Right lobe of liver (tissue), 6 donors: ENCODE results near the gene GSKIP. TPM values are rescaled to one million over a fixed set of nuclear protein-coding genes. Genes with fewer than 3 reads are reported as not detected.

Source experiments
- ATAC-seq, 4 donors: fragments of 200-7000 bp; cut with Tn5 transposase; one replicate each; pipeline ENCODE4 v1.9.1; 2020; ENCODE audit warnings: mild to moderate bottlenecking in 4 of 4, moderate library complexity in 4 of 4
- DNase-seq, 3 donors: peaks; one replicate each; pipeline ENCODE4 v3.0.0-alpha.2; 2020
- H3K27ac ChIP-seq, 3 donors: fragments of 200-600 bp; one replicate each; pipeline ENCODE4 v1.8.0; 2022
- H3K27me3 ChIP-seq, 2 donors: fragments of 200-600 bp; one replicate each; pipeline ENCODE4 v1.8.0; 2022
- H3K36me3 ChIP-seq, 4 donors: fragments of 200-600 bp; sonication (generic) in 1 of 4; one replicate each; pipeline versions ENCODE4 v1.5.1 to v1.8.0; 2017 to 2022; ENCODE audit warnings: control low read depth in 1 of 4
- H3K4me1 ChIP-seq, 4 donors: fragments of 200-600 bp; sonication (generic) in 1 of 4; one replicate each; pipeline versions ENCODE4 v1.5.1 to v1.8.0; 2017 to 2022; ENCODE audit warnings: control low read depth in 1 of 4
- H3K4me3 ChIP-seq, 3 donors: fragments of 200-600 bp; one replicate each; pipeline ENCODE4 v1.8.0; 2022
- H3K9me3 ChIP-seq, 4 donors: fragments of 200-600 bp; sonication (generic) in 1 of 4; one replicate each; pipeline versions ENCODE4 v1.5.1 to v1.8.0; 2017 to 2022; ENCODE audit warnings: control low read depth in 1 of 4
- POLR2A ChIP-seq: fragments of 450-650 bp; IDR thresholded peaks from one replicate; pipeline ENCODE4 v1.6.1; 2017; ENCODE audit warnings: antibody characterized with exemption, mild to moderate bottlenecking
- WGBS: methylation state at CpG from one replicate; pipeline ENCODE4 v1.1.6; 2018; ENCODE audit warnings: low coverage, low lambda C conversion rate; ENCODE audit not compliant: insufficient coverage; ENCODE audit errors: missing lambda C conversion rate; 5-methylcytosine and 5-hydroxymethylcytosine counted together
- intact Hi-C, 2 donors: fragments of 100-400 bp; cut with DNase I; formaldehyde crosslinking; loops; one replicate each; pipeline versions ENCODE4 v1.11.2 to v1.14.1; 2022
- total RNA-seq, 6 experiments: library from RNA; depleted of rRNA in 2 of 6; stranded (reverse); fragments of >200 nt in 2 of 6; fragmentation: NEBNext Ultra II Directional in 3 of 6; extraction: Animal tissue kit (Norgen Biotek cat#: 25700) in 3 of 6; gene quantifications; one replicate each; pipeline versions ENCODE4 v1.1.0 to v1.2.4, GENCODE V29; 2016 to 2023
- TF ChIP-seq, protein P1 (sequence below), 4 donors: fragments of 200-600 bp in 3 of 4; fragments of 450-650 bp in 1 of 4; IDR thresholded peaks; one replicate each; pipeline versions ENCODE4 v1.5.1 to v1.8.0; 2016 to 2022; ENCODE audit warnings: antibody characterized with exemption in 4 of 4, mild to moderate bottlenecking in 2 of 4
- donor health status: DM: no; HTN: yes; CAD: no.
- donor health status: DM: no; HTN: no; CAD: no.
- donor health status: DM: no; HTN: no; CAD: no.
- donor health status: DM: no; HTN: yes; CAD: no.
- donor health status: DM: no; HTN: yes; CAD: no.

Gene GSKIP
- total RNA-seq, 6 experiments from 2014 or later: 7.4 to 25.2 (median 15.5) TPM

DNA sequence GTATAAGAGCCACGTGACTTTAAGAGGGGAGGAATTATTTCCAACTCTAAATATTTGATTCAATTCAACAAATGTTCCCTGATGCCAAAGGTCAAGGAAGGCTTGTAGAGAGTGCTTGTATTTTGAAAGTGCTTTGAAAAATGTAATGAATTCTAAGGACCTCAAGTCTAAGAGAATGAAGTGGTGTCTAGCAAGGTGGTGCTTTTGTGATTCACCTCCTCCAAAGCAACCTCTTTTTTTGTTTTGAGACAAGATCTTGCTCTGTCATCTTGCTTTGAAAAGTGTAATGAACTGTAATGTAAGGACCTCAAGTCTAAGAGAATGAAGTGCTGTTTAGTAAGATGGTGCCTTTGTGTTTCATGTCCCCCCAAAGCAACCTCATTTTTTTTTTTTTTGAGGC lies 42.4 kb downstream of the GSKIP start:
- Histone ChIP-seq H3K36me3 (no peaks in the 10 kb centered on the region), H3K4me3 (no peak overlapping the region), H3K27ac (no peak overlapping the region), H3K4me1 (no peaks in the 10 kb centered on the region), H3K9me3 (no peaks in the 10 kb centered on the region), H3K27me3 (no peaks in the 10 kb centered on the region)
- ATAC-seq: no peak
- WGBS: 17% methylated on average over 1 of the region's 1 CpG
- TF ChIP-seq, protein P1, sequence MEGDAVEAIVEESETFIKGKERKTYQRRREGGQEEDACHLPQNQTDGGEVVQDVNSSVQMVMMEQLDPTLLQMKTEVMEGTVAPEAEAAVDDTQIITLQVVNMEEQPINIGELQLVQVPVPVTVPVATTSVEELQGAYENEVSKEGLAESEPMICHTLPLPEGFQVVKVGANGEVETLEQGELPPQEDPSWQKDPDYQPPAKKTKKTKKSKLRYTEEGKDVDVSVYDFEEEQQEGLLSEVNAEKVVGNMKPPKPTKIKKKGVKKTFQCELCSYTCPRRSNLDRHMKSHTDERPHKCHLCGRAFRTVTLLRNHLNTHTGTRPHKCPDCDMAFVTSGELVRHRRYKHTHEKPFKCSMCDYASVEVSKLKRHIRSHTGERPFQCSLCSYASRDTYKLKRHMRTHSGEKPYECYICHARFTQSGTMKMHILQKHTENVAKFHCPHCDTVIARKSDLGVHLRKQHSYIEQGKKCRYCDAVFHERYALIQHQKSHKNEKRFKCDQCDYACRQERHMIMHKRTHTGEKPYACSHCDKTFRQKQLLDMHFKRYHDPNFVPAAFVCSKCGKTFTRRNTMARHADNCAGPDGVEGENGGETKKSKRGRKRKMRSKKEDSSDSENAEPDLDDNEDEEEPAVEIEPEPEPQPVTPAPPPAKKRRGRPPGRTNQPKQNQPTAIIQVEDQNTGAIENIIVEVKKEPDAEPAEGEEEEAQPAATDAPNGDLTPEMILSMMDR (IDR thresholded peaks at IDR 0.05): no peak
- TF ChIP-seq POLR2A: no peak
- intact Hi-C loops: no loop called here
- no peak for DNase-seq

DNA sequence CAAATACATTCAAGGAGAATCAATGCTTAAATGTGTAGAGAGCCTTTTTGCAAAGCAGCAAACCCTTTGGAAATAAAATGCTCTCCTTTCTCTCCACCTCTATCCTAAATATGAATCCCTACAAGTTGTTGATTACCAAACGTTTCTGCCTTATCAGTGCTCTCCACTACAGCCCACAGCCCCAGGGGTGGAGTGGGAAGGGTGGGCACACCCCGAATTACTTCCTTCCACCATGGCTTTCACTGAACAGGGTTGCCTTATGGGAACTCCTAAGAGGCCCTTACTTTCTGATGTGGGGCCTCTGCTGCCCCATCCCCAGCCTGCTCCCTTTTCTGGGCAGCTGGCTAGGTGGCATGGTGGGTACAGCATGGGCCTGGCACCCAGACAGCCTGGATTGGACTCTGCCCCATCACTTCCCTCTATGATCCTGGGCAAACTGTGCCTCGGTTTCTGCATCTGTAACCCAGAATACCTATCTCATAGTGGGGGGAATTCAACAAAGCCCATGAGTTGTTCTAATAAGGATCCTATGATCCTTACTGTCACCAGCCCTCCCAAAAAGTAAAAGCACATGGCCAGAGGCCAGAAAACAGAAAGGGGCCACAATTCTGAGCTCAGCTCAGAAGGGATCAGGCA lies 44.7 kb downstream of the GSKIP start:
- no peak overlapping the region for H3K27ac ChIP-seq
- no peak overlapping the region for H3K4me3 ChIP-seq
- no peaks in the 10 kb centered on the region for H3K4me1 ChIP-seq
- no peak for TF ChIP-seq POLR2A
- TF ChIP-seq, protein P1 (IDR thresholded peaks at IDR 0.05): no peak
- no peaks in the 10 kb centered on the region for H3K9me3 ChIP-seq
- intact Hi-C loops: no loop called here
- no peaks in the 10 kb centered on the region for H3K36me3 ChIP-seq
- 40% methylated on average over 3 of the region's 3 CpGs for WGBS
- no peak for ATAC-seq
- H3K27me3 ChIP-seq: no peaks in the 10 kb centered on the region
- no peak for DNase-seq

DNA sequence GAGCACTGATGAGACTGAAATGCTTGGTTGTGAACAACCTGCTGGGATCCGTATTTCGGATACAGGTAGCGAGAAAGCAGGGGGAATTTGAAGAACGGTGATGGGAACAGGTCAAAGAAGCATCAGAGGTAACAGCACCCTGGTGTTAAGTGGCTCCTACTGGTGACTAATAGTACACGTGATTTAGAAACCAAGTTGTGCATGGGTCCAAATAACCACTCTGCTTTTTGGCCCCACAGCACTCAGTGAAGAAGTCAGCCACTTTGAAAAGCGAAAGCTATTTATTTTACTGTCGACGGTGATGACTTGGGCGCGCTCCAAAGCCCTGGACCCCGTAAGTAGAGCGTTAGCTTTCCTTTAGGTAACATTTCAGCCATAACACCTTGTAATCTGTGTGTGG lies 45.3 kb downstream of the GSKIP start:
- Histone ChIP-seq H3K4me3 (no peak overlapping the region), H3K27me3 (no peaks in the 10 kb centered on the region), H3K27ac (no peak overlapping the region), H3K4me1 (no peaks in the 10 kb centered on the region), H3K9me3 (no peaks in the 10 kb centered on the region), H3K36me3 (no peaks in the 10 kb centered on the region)
- no peak for ATAC-seq
- intact Hi-C loops: no loop called here
- no peak for DNase-seq
- TF ChIP-seq, protein P1 (IDR thresholded peaks at IDR 0.05): no peak
- TF ChIP-seq POLR2A: no peak
- WGBS: 95% methylated on average over 8 of the region's 12 CpGs

DNA sequence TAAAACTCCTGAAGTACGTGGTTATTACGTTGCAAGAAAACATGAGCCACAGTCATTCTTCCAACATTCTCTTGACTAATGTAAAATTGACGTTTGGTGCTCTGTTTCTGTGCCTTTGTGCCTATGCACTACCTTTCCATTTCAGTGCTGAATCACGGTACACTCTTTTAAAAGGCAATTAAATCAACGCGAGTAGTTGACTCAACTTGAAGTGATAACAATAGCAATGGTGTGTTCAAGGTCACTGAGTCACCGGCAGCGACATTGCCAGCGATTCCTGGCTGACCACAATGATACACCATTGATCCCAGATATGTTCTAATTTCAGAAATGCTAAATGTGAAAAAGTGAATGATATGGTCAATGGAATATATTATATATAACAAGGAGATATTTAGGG lies 46.4 kb downstream of the GSKIP start:
- 85% methylated on average over 9 of the region's 9 CpGs for WGBS
- H3K4me1 ChIP-seq: no peaks in the 10 kb centered on the region
- intact Hi-C loops: no loop called here
- H3K27me3 ChIP-seq: no peaks in the 10 kb centered on the region
- DNase-seq (no peak), ATAC-seq (no peak)
- H3K9me3 ChIP-seq: no peaks in the 10 kb centered on the region
- H3K36me3 ChIP-seq: no peaks in the 10 kb centered on the region
- TF ChIP-seq POLR2A: no peak
- TF ChIP-seq, protein P1 (IDR thresholded peaks at IDR 0.05): no peak
- H3K27ac ChIP-seq: no peak overlapping the region
- H3K4me3 ChIP-seq: no peak overlapping the region

DNA sequence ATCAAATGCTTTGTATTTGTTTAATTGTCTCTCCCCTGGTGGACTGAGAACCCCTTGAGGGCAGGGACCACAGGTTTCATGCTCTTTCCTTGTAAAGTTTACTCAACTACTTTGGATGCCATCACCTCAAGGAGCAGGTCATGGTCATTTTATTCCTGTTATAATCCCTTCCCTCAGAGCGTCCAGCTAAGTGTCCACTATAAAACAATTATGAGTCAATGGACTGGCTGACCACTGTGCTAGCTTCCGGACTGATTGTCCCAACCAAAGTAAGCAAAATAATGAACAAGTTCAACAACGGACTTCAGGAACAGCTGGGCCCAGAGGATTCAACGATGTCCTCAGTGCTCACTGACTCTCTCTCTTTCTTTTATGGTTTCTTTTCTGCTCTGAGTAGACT lies 46.8 kb downstream of the GSKIP start:
- Histone ChIP-seq H3K36me3 (no peaks in the 10 kb centered on the region), H3K27me3 (no peaks in the 10 kb centered on the region), H3K4me3 (no peak overlapping the region), H3K4me1 (no peaks in the 10 kb centered on the region), H3K9me3 (no peaks in the 10 kb centered on the region), H3K27ac (no peak overlapping the region)
- DNase-seq (no peak), ATAC-seq (no peak)
- intact Hi-C loops: no loop called here
- WGBS: 95% methylated on average over 4 of the region's 4 CpGs
- TF ChIP-seq, protein P1 (IDR thresholded peaks at IDR 0.05): no peak
- TF ChIP-seq POLR2A: no peak
